GM18517 (cell line): ENCODE results near the gene CDK14.
"Not testable (repeated sequence)": the region's sequence is repeated elsewhere in the genome, so short reads cannot be mapped to it uniquely, and the experiment has no call there.

Experiments
- ATAC-seq: cut with Tn5 transposase; IDR thresholded peaks from one replicate; pipeline ENCODE4 v1.9.1; 2021; ENCODE audit warnings: mild to moderate bottlenecking, moderate library complexity; ENCODE audit not compliant: unreplicated experiment

CDK14 gene

GRCh38 chr7:90629297-90629918, 33.3 kb downstream of the CDK14 start:
- peak; percentile 92 for ATAC-seq

GRCh38 chr7:90631502-90631901, 35.4 kb downstream of the CDK14 start:
- no peak for ATAC-seq

GRCh38 chr7:90639683-90640082, 43.6 kb downstream of the CDK14 start:
- ATAC-seq: not testable (repeated sequence)

- ATAC-seq: no peak
Observed at GRCh38 chr7:90642978-90643377, 46.9 kb downstream of the CDK14 start.

- no peak for ATAC-seq
Observed at GRCh38 chr7:90645784-90646183, 49.7 kb downstream of the CDK14 start.

- no peak for ATAC-seq
Observed at GRCh38 chr7:90648107-90648506, 52.0 kb downstream of the CDK14 start.

GRCh38 chr7:90648834-90649233, 52.7 kb downstream of the CDK14 start:
- no peak for ATAC-seq

GRCh38 chr7:90654718-90655427, 58.8 kb downstream of the CDK14 start:
- ATAC-seq: no peak

- no peak for ATAC-seq
Observed at GRCh38 chr7:90655566-90655965, 59.4 kb downstream of the CDK14 start.

GRCh38 chr7:90657481-90657880, 61.4 kb downstream of the CDK14 start:
- ATAC-seq: no peak

GRCh38 chr7:90660100-90660499, 64.0 kb downstream of the CDK14 start:
- ATAC-seq: no peak

- ATAC-seq: no peak
Observed at GRCh38 chr7:90660819-90661218, 64.7 kb downstream of the CDK14 start.

GRCh38 chr7:90661290-90662151, 65.4 kb downstream of the CDK14 start:
- no peak for ATAC-seq

GRCh38 chr7:90663176-90663575, 67.1 kb downstream of the CDK14 start:
- no peak for ATAC-seq

GRCh38 chr7:90666186-90666585, 70.1 kb downstream of the CDK14 start:
- no peak for ATAC-seq

GRCh38 chr7:90668992-90669391, 72.9 kb downstream of the CDK14 start:
- ATAC-seq: no peak

- ATAC-seq: no peak
Observed at GRCh38 chr7:90669492-90669891, 73.4 kb downstream of the CDK14 start.

- ATAC-seq: no peak
Observed at GRCh38 chr7:90671571-90671970, 75.5 kb downstream of the CDK14 start.

GRCh38 chr7:90672210-90672609, 76.1 kb downstream of the CDK14 start:
- ATAC-seq: no peak

- no peak for ATAC-seq
Observed at GRCh38 chr7:90674625-90675024, 78.5 kb downstream of the CDK14 start.

- ATAC-seq: no peak
Observed at GRCh38 chr7:90675982-90676381, 79.9 kb downstream of the CDK14 start.
